Measurements from ENCODE around the gene CENPP.

CENPP gene

GRCh38 chr9:92656537-92656925, 330.8 kb downstream of the CENPP start:
- DNase-seq (ENCODE audit: low read depth in 2 of 2), result no peak

GRCh38 chr9:92657296-92658094, 331.7 kb downstream of the CENPP start:
- no peak for DNase-seq (ENCODE audit: low read depth in 2 of 2)

GRCh38 chr9:92658176-92658575, 332.4 kb downstream of the CENPP start:
- no peak for DNase-seq (ENCODE audit: low read depth in 2 of 2)

DNA sequence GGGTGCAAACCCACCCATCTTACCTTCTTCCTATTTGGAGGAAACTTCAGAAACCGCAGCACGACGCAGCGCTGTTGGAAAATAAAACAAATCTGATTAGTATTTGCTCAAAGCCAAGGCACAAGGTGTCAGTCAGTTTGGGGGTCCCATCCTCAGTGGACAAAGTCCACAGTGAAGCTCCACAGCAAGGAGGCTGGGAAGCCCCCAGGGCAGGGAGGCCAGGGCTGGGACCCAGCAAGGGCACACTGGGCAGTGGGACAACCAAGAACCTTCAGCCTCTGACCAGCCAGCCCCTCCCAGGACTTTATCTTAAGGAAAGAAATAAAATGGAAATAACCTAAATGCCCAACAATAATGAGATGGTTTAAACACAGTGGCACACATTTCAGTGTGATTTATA, 332.9 kb downstream of the CENPP start:
- no peak for DNase-seq (ENCODE audit: low read depth in 2 of 2)

GRCh38 chr9:92659601-92660000, 333.8 kb downstream of the CENPP start:
- DNase-seq (ENCODE audit: low read depth in 2 of 2), result no peak

DNA sequence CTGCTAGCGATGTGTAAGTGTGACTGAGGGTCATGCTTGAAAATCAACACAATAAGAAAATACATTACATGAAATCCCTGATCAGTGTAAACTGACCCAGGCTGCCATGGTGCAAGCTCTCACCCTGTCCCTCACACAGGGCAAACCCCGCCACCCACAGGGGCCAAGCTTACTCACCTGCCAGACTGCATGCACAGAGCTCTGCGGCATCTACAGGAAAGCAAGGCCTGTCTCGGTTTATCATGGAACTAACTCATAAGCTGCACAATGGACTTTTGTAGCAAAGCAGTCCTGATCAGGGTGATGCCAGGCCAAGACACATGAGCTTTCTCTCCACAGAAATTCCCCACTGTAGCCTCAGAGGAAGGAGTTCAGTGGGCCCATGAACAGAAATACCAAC, 334.5 kb downstream of the CENPP start:
- no peak for DNase-seq (ENCODE audit: low read depth in 2 of 2)

DNA sequence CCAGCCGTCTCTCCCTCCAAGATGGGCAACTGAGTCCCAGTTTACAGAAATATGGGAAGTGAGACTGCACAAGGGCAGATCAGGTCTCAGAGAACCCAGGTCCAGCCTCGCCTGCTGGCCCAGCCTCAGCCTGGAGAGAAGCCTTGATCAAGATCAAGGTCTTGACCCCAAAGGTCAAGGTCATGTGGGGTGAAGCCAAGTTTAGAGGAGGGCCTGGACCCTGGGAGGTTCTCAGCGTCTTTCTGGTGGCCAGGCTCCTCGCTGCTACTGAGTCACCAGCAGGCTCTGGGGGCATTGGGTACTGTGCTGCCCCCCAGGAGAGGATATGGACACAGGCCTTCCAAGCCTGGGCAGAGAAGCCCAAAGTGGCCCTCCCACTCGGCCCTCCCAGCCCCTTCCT, 335.4 kb downstream of the CENPP start:
- no peak for DNase-seq (ENCODE audit: low read depth in 2 of 2)

DNA sequence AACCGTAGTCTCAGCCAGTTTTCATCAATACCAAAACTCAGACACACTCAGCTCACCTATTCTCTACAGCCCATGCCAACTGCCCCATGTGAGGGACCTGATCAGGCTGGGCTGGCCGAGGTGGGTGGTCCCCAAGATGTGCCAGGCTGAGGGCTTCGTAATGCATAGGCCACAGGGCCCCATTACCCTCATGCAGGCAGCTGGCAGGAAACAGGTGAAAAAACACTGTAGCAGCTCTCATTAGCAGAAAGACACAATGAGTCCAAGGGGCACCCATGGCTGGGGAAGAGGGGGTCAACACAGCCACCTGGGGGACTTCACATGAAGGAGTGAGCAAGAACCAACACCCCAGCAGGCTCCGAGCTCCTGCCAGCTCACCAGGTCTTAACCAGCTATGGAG, 336.0 kb downstream of the CENPP start:
- no peak for DNase-seq (ENCODE audit: low read depth in 2 of 2)

- DNase-seq (ENCODE audit: low read depth in 2 of 2), result no peak
These were observed 337.4 kb downstream of the CENPP start for GRCh38 chr9:92663126-92663525.

DNA sequence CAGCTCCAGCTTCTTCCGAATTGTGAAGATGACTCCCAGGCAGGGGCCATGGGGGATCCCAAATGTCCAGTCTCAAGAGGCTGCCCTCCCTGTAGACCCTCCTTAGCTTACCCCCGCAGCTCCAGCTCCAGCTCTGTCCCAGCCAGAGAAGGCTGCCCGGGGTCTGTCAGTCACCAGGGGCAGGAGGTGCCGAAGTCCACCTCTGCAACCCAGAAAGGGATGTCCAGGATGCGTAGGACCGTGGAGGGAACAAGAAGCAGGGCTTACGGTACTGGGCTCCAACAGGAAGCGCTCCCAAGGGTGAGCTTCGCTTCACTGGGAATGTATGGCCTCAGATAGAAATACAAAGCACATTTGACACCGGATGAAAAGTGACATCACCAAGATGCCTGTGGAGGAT, 338.2 kb downstream of the CENPP start:
- DNase-seq (ENCODE audit: low read depth in 2 of 2), result no peak

- DNase-seq (ENCODE audit: low read depth in 2 of 2), result no peak
These were observed 338.8 kb downstream of the CENPP start for GRCh38 chr9:92664394-92665152.

- no peak for DNase-seq (ENCODE audit: low read depth in 2 of 2)
These were observed 340.1 kb downstream of the CENPP start for GRCh38 chr9:92665836-92666235.

DNA sequence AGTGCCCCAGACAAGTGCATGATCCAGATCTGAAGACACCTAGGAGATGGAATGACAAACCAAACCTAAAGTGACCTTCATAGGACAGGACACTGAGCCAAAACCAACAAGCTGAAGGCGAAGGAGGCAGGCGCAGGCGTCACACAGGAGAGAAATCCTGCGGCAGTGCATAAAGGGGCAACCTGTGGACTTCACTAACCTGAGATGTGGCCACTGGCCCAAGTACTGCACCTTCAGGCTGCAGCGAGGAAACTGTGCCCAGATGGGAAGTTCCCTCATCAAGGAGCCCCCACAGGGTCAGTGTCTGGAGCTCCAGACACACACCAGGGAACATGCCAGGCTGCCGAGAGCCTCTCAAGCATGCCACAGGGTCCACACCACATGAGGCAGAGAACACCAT, 340.5 kb downstream of the CENPP start:
- no peak for DNase-seq (ENCODE audit: low read depth in 2 of 2)

DNA sequence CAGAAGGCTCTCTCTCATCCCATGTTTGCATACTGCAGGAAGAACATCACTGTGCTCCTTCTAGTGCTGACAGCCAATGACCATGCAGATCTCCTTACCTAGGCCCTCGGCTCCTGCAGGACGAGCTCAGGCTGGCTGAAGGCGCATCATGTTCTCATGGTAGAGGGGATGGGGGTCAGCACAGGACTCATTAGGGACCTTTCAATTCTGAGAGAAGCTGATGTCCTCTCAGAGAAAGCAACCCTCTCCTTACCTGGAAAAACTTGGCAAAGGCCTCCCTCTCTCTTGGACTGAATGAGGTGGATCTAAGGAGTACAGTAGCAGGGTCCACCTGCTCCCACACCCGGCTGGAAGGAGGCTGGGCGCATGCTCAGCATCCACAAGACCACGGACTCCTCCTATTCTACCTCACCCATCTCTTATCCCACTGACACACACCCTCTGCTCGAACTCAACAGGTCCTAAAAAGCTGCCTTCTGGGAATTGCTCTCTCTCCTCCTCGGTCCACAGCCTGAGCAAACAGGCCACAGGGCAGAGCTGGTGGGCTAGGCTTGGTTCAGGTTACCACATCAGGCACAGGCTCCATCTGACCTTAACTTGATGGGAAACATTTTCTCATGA, 341.3 kb downstream of the CENPP start:
- no peak for DNase-seq (ENCODE audit: low read depth in 2 of 2)

- DNase-seq (ENCODE audit: low read depth in 2 of 2), result no peak
These were observed 343.2 kb downstream of the CENPP start for GRCh38 chr9:92668746-92669526.

DNA sequence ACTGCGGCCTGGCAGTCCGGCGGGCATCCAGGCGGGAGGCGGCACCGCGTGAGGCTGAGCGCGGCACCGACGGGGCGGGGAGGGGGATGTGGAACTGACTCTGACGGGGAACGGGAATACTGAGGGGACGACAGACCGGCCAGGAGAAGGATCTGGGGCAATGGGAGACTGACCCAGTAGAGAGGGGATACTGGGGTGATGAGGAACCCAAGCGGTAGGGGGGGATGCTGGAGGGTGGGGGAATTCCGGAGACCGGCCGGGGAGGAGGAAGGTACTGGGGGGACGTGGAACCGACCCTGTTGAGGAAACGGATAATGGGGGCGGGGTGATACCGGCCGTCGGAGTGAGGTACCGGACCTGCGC, 343.8 kb downstream of the CENPP start:
- DNase-seq (ENCODE audit: low read depth in 2 of 2), result no peak

Data from fibroblast of skin of left quadriceps (primary cell).